ENCODE data around the gene PELI2. TPM values are rescaled to one million over a fixed set of nuclear protein-coding genes. Genes with fewer than 3 reads are reported as not detected.

Gene PELI2
- total RNA-seq, 1 experiment from 2014 or later: 2.0 TPM

DNA sequence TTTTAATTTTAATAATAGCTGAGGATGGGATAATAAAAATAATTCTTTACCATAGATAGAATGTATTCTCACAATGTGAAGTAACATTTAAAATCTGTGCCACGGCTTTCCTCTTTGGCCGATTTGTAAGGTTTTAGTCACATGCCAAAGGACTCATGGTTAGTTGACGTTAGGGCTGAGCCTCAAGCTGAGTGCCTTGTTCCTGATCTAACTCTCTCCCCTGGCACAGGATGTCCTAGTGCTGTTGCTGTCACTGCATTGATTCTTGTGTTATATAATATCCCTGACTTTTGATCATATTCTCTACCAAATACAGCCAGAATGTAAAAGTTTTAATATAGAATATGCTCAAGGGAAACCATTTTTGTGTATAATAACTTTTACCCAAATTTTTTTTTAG lies 144.3 kb downstream of the PELI2 start:
- no peaks in the 10 kb centered on the region for H3K9me3 ChIP-seq (ENCODE audit: control insufficient read depth in 1 of 2, insufficient read depth in 1 of 2, low read depth in 1 of 2, low read length in 2 of 2)
- no peaks in the 10 kb centered on the region for H3K4me1 ChIP-seq (ENCODE audit: control insufficient read depth in 1 of 2, insufficient read depth in 2 of 2, low read length in 2 of 2)
- POLR2A ChIA-PET: no interaction called here
- H3K9ac ChIP-seq (ENCODE audit: low read length): no peak overlapping the region
- H2AFZ ChIP-seq (ENCODE audit: low read depth, low read length, poor library complexity, severe bottlenecking): no peak overlapping the region
- CTCF ChIA-PET: no interaction called here
- H3K9me2 ChIP-seq (ENCODE audit: insufficient read depth): no peaks in the 10 kb centered on the region
- DNase-seq (ENCODE audit: low read depth, low spot score) (no peak), ATAC-seq (no peak)
- no peak overlapping the region for H3K4me2 ChIP-seq (ENCODE audit: low read length)
- H3K27ac ChIP-seq (ENCODE audit: low read depth, low read length): no peak overlapping the region
- no peaks in the 10 kb centered on the region for H3K79me2 ChIP-seq (ENCODE audit: insufficient read depth, low read length)
- RAD21 ChIA-PET (ENCODE audit: low non-redundant PET in 1 of 2, low total read pairs in 2 of 2, uncharacterized antibody in 2 of 2, unreplicated experiment in 2 of 2): no interaction called here
- TF ChIP-seq EZH2 (IDR thresholded peaks at IDR 0.05): no peak
- TF ChIP-seq, protein P1, sequence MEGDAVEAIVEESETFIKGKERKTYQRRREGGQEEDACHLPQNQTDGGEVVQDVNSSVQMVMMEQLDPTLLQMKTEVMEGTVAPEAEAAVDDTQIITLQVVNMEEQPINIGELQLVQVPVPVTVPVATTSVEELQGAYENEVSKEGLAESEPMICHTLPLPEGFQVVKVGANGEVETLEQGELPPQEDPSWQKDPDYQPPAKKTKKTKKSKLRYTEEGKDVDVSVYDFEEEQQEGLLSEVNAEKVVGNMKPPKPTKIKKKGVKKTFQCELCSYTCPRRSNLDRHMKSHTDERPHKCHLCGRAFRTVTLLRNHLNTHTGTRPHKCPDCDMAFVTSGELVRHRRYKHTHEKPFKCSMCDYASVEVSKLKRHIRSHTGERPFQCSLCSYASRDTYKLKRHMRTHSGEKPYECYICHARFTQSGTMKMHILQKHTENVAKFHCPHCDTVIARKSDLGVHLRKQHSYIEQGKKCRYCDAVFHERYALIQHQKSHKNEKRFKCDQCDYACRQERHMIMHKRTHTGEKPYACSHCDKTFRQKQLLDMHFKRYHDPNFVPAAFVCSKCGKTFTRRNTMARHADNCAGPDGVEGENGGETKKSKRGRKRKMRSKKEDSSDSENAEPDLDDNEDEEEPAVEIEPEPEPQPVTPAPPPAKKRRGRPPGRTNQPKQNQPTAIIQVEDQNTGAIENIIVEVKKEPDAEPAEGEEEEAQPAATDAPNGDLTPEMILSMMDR (IDR thresholded peaks at IDR 0.05 in 2 of 3, conservative IDR thresholded peaks at IDR 0.05 in 1 of 3; ENCODE audit: borderline replicate concordance in 1 of 3, insufficient read depth in 1 of 3, low read depth in 2 of 3, low read length in 2 of 3): no peak
- TF ChIP-seq SIN3A (IDR thresholded peaks at IDR 0.05; ENCODE audit: low read depth): no peak
- TF ChIP-seq RAD21 (IDR thresholded peaks at IDR 0.05; ENCODE audit: low read depth): no peak
- TF ChIP-seq EZH2phosphoT487 (IDR thresholded peaks at IDR 0.05; ENCODE audit: borderline replicate concordance): no peak
- TF ChIP-seq, protein P2, sequence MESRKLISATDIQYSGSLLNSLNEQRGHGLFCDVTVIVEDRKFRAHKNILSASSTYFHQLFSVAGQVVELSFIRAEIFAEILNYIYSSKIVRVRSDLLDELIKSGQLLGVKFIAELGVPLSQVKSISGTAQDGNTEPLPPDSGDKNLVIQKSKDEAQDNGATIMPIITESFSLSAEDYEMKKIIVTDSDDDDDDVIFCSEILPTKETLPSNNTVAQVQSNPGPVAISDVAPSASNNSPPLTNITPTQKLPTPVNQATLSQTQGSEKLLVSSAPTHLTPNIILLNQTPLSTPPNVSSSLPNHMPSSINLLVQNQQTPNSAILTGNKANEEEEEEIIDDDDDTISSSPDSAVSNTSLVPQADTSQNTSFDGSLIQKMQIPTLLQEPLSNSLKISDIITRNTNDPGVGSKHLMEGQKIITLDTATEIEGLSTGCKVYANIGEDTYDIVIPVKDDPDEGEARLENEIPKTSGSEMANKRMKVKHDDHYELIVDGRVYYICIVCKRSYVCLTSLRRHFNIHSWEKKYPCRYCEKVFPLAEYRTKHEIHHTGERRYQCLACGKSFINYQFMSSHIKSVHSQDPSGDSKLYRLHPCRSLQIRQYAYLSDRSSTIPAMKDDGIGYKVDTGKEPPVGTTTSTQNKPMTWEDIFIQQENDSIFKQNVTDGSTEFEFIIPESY (IDR thresholded peaks at IDR 0.05; ENCODE audit: extremely low read depth, insufficient replicate concordance, low read length): no peak
- TF ChIP-seq SP1 (IDR thresholded peaks at IDR 0.05; ENCODE audit: low read depth): no peak
- TF ChIP-seq ELF1 (IDR thresholded peaks at IDR 0.05; ENCODE audit: borderline replicate concordance, low read depth): no peak
- TF ChIP-seq, protein P3, sequence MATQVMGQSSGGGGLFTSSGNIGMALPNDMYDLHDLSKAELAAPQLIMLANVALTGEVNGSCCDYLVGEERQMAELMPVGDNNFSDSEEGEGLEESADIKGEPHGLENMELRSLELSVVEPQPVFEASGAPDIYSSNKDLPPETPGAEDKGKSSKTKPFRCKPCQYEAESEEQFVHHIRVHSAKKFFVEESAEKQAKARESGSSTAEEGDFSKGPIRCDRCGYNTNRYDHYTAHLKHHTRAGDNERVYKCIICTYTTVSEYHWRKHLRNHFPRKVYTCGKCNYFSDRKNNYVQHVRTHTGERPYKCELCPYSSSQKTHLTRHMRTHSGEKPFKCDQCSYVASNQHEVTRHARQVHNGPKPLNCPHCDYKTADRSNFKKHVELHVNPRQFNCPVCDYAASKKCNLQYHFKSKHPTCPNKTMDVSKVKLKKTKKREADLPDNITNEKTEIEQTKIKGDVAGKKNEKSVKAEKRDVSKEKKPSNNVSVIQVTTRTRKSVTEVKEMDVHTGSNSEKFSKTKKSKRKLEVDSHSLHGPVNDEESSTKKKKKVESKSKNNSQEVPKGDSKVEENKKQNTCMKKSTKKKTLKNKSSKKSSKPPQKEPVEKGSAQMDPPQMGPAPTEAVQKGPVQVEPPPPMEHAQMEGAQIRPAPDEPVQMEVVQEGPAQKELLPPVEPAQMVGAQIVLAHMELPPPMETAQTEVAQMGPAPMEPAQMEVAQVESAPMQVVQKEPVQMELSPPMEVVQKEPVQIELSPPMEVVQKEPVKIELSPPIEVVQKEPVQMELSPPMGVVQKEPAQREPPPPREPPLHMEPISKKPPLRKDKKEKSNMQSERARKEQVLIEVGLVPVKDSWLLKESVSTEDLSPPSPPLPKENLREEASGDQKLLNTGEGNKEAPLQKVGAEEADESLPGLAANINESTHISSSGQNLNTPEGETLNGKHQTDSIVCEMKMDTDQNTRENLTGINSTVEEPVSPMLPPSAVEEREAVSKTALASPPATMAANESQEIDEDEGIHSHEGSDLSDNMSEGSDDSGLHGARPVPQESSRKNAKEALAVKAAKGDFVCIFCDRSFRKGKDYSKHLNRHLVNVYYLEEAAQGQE (IDR thresholded peaks at IDR 0.05; ENCODE audit: low read depth): no peak
- no peak for TF ChIP-seq MAX (IDR thresholded peaks at IDR 0.05)
- TF ChIP-seq, protein P4, sequence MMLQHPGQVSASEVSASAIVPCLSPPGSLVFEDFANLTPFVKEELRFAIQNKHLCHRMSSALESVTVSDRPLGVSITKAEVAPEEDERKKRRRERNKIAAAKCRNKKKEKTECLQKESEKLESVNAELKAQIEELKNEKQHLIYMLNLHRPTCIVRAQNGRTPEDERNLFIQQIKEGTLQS (IDR thresholded peaks at IDR 0.05): no peak
- TF ChIP-seq ZNF274 (IDR thresholded peaks at IDR 0.05; ENCODE audit: low read depth, low read length): no peak
- TF ChIP-seq YY1 (IDR thresholded peaks at IDR 0.05; ENCODE audit: extremely low read depth, insufficient replicate concordance, low read depth, low read length): no peak
- TF ChIP-seq TCF7L2 (IDR thresholded peaks at IDR 0.05; ENCODE audit: borderline replicate concordance, extremely low read depth, insufficient read depth, insufficient read length): no peak
- no peak overlapping the region for H3K4me3 ChIP-seq (replicated peaks in 1 of 2; ENCODE audit: low read depth in 1 of 2, low read length in 2 of 2)
- peaks cover 44% of the 10 kb centered on the region for H3K27me3 ChIP-seq (ENCODE audit: insufficient read depth, low read length)
- no TSS peak for BruUV-seq (replicated peaks)
- intact Hi-C loops (cut with micrococcal nuclease): no loop called here
- H3K36me3 ChIP-seq (ENCODE audit: control insufficient read depth in 1 of 2, insufficient read depth in 2 of 2, low read length in 2 of 2): no peaks in the 10 kb centered on the region
- no peaks in the 10 kb centered on the region for H4K20me1 ChIP-seq (ENCODE audit: insufficient read depth)
